H9 (cell line): ENCODE data around the gene LTF. TPM values are rescaled to one million over a fixed set of nuclear protein-coding genes. Genes with fewer than 3 reads are reported as not detected.

ENCODE experiments used
- DNase-seq: peaks from one replicate; pipeline ENCODE4 v3.0.0-alpha.2; 2017
- H2AFZ ChIP-seq: one replicate; pipeline ENCODE4 v1.6.1; 2013; ENCODE audit warnings: mild to moderate bottlenecking, low read length, control low read depth, moderate library complexity
- H2AK5ac ChIP-seq: 2 replicates; pipeline ENCODE4 v1.6.1; 2013; ENCODE audit warnings: low read length, control low read depth, mixed read lengths; ENCODE audit not compliant: insufficient read length
- H2BK120ac ChIP-seq: one replicate; pipeline ENCODE4 v1.6.1; 2013; ENCODE audit warnings: low read depth, mild to moderate bottlenecking, low read length, control low read depth, inconsistent platforms; ENCODE audit not compliant: poor library complexity, severe bottlenecking
- H2BK12ac ChIP-seq: 2 replicates; pipeline ENCODE4 v1.6.1; 2013; ENCODE audit warnings: low read length, control low read depth, mixed read lengths, low read depth; ENCODE audit not compliant: insufficient read length
- H2BK15ac ChIP-seq: 2 replicates; pipeline ENCODE4 v1.6.1; 2013; ENCODE audit warnings: low read depth, low read length, control low read depth
- H2BK20ac ChIP-seq: one replicate; pipeline ENCODE4 v1.6.1; 2013; ENCODE audit warnings: low read depth, mild to moderate bottlenecking, low read length, control low read depth, inconsistent platforms; ENCODE audit not compliant: poor library complexity, severe bottlenecking
- H2BK5ac ChIP-seq: 2 replicates; pipeline ENCODE4 v1.6.1; 2013; ENCODE audit warnings: low read length, control low read depth, mixed read lengths; ENCODE audit not compliant: insufficient read length
- H3K14ac ChIP-seq: 2 replicates; pipeline ENCODE4 v1.6.1; 2013; ENCODE audit warnings: low read length, control low read depth; ENCODE audit not compliant: insufficient read depth
- H3K18ac ChIP-seq: 2 replicates; pipeline ENCODE4 v1.6.1; 2013; ENCODE audit warnings: low read depth, mild to moderate bottlenecking, mixed read lengths, low read length, control low read depth; ENCODE audit not compliant: insufficient read length
- H3K23ac ChIP-seq: 2 replicates; pipeline ENCODE4 v1.6.1; 2013; ENCODE audit warnings: low read length, control low read depth, mixed read lengths, low read depth; ENCODE audit not compliant: insufficient read length
- H3K23me2 ChIP-seq: 2 replicates; pipeline ENCODE4 v1.6.1; 2013; ENCODE audit warnings: low read depth, mild to moderate bottlenecking, mixed read lengths, low read length, control low read depth; ENCODE audit not compliant: insufficient read length, poor library complexity, severe bottlenecking
- H3K27ac ChIP-seq: 2 replicates; pipeline ENCODE4 v1.5.1; 2013; ENCODE audit warnings: low read length, control low read depth, mixed read lengths, low read depth; ENCODE audit not compliant: insufficient read length
- H3K27me3 ChIP-seq: 2 replicates; pipeline ENCODE4 v1.6.1; 2013; ENCODE audit warnings: low read length, control low read depth, inconsistent platforms; ENCODE audit not compliant: insufficient read depth
- H3K4ac ChIP-seq: 2 replicates; pipeline ENCODE4 v1.6.1; 2013; ENCODE audit warnings: low read depth, mild to moderate bottlenecking, control low read depth, inconsistent platforms, low read length, moderate library complexity
- H3K4me1 ChIP-seq: 2 replicates; pipeline ENCODE4 v1.6.1; 2013; ENCODE audit warnings: low read length, control low read depth, inconsistent platforms; ENCODE audit not compliant: insufficient read depth
- H3K4me2 ChIP-seq: 2 replicates; pipeline ENCODE4 v1.6.1; 2013; ENCODE audit warnings: low read length, control low read depth, mixed read lengths; ENCODE audit not compliant: insufficient read length, insufficient read depth
- H3K56ac ChIP-seq: 2 replicates; pipeline ENCODE4 v1.6.1; 2013; ENCODE audit warnings: low read depth, mild to moderate bottlenecking, mixed read lengths, low read length, control low read depth; ENCODE audit not compliant: insufficient read length
- H3K79me1 ChIP-seq: 2 replicates; pipeline ENCODE4 v1.6.1; 2013; ENCODE audit warnings: low read depth, mild to moderate bottlenecking, moderate library complexity, low read length, control low read depth, inconsistent platforms; ENCODE audit not compliant: insufficient read depth, poor library complexity, severe bottlenecking
- H3K79me2 ChIP-seq: 2 replicates; pipeline ENCODE4 v1.6.1; 2013; ENCODE audit warnings: low read length, control low read depth, inconsistent platforms; ENCODE audit not compliant: insufficient read depth
- H3K9ac ChIP-seq: 2 replicates; pipeline ENCODE4 v1.6.1; 2013; ENCODE audit warnings: low read length, control low read depth, mixed read lengths; ENCODE audit not compliant: insufficient read length; ENCODE audit errors: extremely low read depth
- H3K9me3 ChIP-seq: one replicate; pipeline ENCODE4 v1.6.1; 2013; ENCODE audit warnings: low read depth, low read length, inconsistent platforms; ENCODE audit not compliant: control insufficient read depth
- H3T11ph ChIP-seq: one replicate; pipeline ENCODE4 v1.6.1; 2013; ENCODE audit warnings: mild to moderate bottlenecking, low read length, control low read depth, inconsistent platforms
- H4K20me1 ChIP-seq: one replicate; pipeline ENCODE4 v1.6.1; 2013; ENCODE audit not compliant: control insufficient read depth, insufficient read length, insufficient read depth
- H4K5ac ChIP-seq: 2 replicates; pipeline ENCODE4 v1.6.1; 2013; ENCODE audit warnings: low read depth, mild to moderate bottlenecking, mixed read lengths, low read length, control low read depth; ENCODE audit not compliant: insufficient read length
- H4K8ac ChIP-seq: replicated peaks from 2 replicates; pipeline ENCODE4 v1.6.1; 2013; ENCODE audit warnings: low read length, control low read depth, mixed read lengths, low read depth; ENCODE audit not compliant: insufficient read length
- H4K91ac ChIP-seq: 2 replicates; pipeline ENCODE4 v1.6.1; 2013; ENCODE audit warnings: low read depth, mild to moderate bottlenecking, moderate library complexity, mixed read lengths, low read length, control low read depth; ENCODE audit not compliant: insufficient read length
- H3K27ac Mint-ChIP-seq, 3 experiments: 2 replicates in 2 of 3; 3 replicates in 1 of 3; pipeline ENCODE4 v1.8.0; 2020 to 2021; ENCODE audit warnings: mixed read lengths in 3 of 3, mild to moderate bottlenecking in 1 of 3, moderate library complexity in 1 of 3
- H3K27me3 Mint-ChIP-seq: 2 replicates; pipeline ENCODE4 v1.8.0; 2021; ENCODE audit warnings: low read depth, mild to moderate bottlenecking, moderate library complexity, mixed read lengths
- H3K36me3 Mint-ChIP-seq, 3 experiments: 2 replicates in 2 of 3; 3 replicates in 1 of 3; pipeline ENCODE4 v1.8.0; 2020 to 2021; ENCODE audit warnings: low read depth in 3 of 3, mixed read lengths in 3 of 3; ENCODE audit not compliant: insufficient read depth in 1 of 3
- H3K4me1 Mint-ChIP-seq, 2 experiments: 2 replicates each; pipeline ENCODE4 v1.8.0; 2020; ENCODE audit warnings: mixed read lengths in 2 of 2
- H3K4me3 Mint-ChIP-seq, 2 experiments: 2 replicates in 1 of 2; 3 replicates in 1 of 2; pipeline ENCODE4 v1.8.0; 2020 to 2021; ENCODE audit warnings: mild to moderate bottlenecking in 2 of 2, mixed read lengths in 2 of 2, moderate library complexity in 1 of 2
- H3K9me3 Mint-ChIP-seq, 2 experiments: 2 replicates in 1 of 2; 3 replicates in 1 of 2; pipeline ENCODE4 v1.8.0; 2020; ENCODE audit warnings: mild to moderate bottlenecking in 2 of 2, mixed read lengths in 2 of 2, moderate library complexity in 1 of 2
- CTCF ChIP-seq: fragments of 200-600 bp; sonication (generic); conservative IDR thresholded peaks from 3 replicates; pipeline ENCODE4 v1.8.0; 2021; ENCODE audit warnings: antibody characterized with exemption, mild to moderate bottlenecking
- WGBS: extraction: QIAGEN DNeasy Blood & Tissue Kit; methylation state at CpG from one replicate; pipeline ENCODE4 v1.1.7; 2013; ENCODE audit warnings: missing lambda C conversion rate, low lambda C conversion rate, mixed read lengths; ENCODE audit not compliant: insufficient read length; ENCODE audit errors: extremely low coverage; 5-methylcytosine and 5-hydroxymethylcytosine counted together
- total RNA-seq: library from RNA; stranded (reverse); gene quantifications from 2 replicates; pipeline ENCODE4 v1.2.1, GENCODE V29; 2021

LTF gene
- total RNA-seq, 1 experiment from 2014 or later, result not detected

GRCh38 chr3:46422617-46423016, 42.1 kb downstream of the LTF start:
- no peak for TF ChIP-seq CTCF
- Histone ChIP-seq H3K9me3 (no peaks in the 10 kb centered on the region), H2BK120ac (no peak overlapping the region), H4K91ac (no peak overlapping the region), H2BK15ac (no peak overlapping the region), H2BK20ac (no peak overlapping the region), H2AK5ac (no peak overlapping the region), H4K20me1 (no peaks in the 10 kb centered on the region), H3K18ac (no peak overlapping the region), H3K14ac (no peak overlapping the region), H3K27ac (no peak overlapping the region), H3K56ac (no peak overlapping the region), H3K4ac (no peak overlapping the region), H3K4me2 (no peak overlapping the region), H3K9ac (no peak overlapping the region), H2AFZ (no peak overlapping the region), H2BK5ac (no peak overlapping the region), H4K8ac (no peak overlapping the region), H3K23me2 (no peaks in the 10 kb centered on the region), H3K23ac (no peak overlapping the region), H3K4me1 (peaks cover 4% of the 10 kb centered on the region; the same call in 1 of the 2 replicates), H3K79me1 (no peaks in the 10 kb centered on the region), H2BK12ac (no peak overlapping the region), H3T11ph (no peak overlapping the region), H3K27me3 (no peaks in the 10 kb centered on the region), H3K79me2 (no peaks in the 10 kb centered on the region), H4K5ac (no peak overlapping the region)
- WGBS, result no CpG with 5 or more reads among the region's 6 CpGs
- no peaks in the 10 kb centered on the region for H3K9me3 Mint-ChIP-seq
- H3K4me1 Mint-ChIP-seq, result peaks cover 15 to 20% of the 10 kb centered on the region in 2 experiments
- DNase-seq, result no peak
- H3K4me3 Mint-ChIP-seq, result no peak overlapping the region
- H3K27ac Mint-ChIP-seq, result no peak overlapping the region
- no peaks in the 10 kb centered on the region for H3K27me3 Mint-ChIP-seq
- H3K36me3 Mint-ChIP-seq, result no peaks in the 10 kb centered on the region
